Pericardium fibroblast (primary cell): ENCODE results near the gene ECHDC1. TPM values are rescaled to one million over a fixed set of nuclear protein-coding genes. Genes with fewer than 3 reads are reported as not detected.

Experiments used
- total RNA-seq: library from RNA; depleted of rRNA; stranded (reverse); fragments of >200 nt; gene quantifications from 2 replicates; pipeline ENCODE4 v1.2.3, GENCODE V29; 2015

ECHDC1 gene, protein sequence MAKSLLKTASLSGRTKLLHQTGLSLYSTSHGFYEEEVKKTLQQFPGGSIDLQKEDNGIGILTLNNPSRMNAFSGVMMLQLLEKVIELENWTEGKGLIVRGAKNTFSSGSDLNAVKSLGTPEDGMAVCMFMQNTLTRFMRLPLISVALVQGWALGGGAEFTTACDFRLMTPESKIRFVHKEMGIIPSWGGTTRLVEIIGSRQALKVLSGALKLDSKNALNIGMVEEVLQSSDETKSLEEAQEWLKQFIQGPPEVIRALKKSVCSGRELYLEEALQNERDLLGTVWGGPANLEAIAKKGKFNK
- total RNA-seq: 47.8 and 57.2 TPM in 2 replicates

DNA sequence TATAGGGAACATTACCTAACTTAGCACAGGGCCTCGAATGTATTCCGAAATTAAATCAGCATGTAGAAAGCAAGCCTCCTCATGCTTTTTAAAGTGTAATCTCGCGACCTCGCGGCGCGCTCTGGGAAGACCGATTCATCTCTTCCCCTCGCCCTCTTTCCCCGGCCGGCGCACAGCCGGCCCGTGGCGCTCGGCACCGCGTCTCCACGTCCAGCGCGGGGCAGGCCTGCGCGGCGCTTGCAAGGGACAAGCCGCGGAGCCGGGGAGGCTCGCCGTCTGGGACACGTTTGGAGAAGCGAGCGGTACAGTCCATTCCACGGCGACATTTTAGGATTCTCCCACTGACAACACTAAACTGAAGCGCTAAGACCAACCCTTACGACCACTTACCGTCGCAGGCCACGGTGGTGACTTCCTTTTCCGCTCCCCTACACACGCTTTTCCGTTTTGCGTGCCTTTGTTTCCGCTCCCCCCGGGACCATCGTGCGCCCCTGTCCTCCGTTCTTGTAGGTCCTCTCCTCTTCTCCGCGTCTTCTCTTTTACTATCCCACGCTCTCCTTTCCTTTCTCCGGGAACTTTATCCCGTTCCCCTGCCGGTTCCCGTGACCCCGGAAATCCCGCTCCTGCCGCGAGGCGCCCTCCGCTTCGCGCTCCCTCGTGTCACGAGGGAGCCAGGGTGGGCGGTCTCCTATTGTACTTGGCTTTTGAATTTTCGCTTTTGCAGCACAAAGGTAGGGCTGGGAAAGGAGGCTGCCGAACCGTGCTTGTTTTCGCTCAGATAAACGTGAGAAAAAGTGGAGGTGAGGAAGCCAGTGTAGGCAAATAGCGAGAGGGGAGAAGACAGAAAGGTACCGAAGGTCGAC is at the start of gene ECHDC1:
ECHDC1 (minus strand) TSS at position 664 of the 863 bp plus-strand sequence. CDS start 12,581 bp downstream, outside the sequence.

GRCh38 chr6:127266178-127266891 is 77.1 kb downstream of the ECHDC1 start, which contains the start of gene RNF146:
Gene RNF146 (plus strand): TSS chr6:127266864. CDS start chr6:127280339, 13,475 bp downstream.

Other genes starting within 250 kb of the ECHDC1 start
- 0.47 and 1.5 TPM in 2 replicates for gene RSPO3, start 224.9 kb downstream of the ECHDC1 start, total RNA-seq
- gene RNF146, start 76.7 kb downstream of the ECHDC1 start, total RNA-seq: 28.3 and 28.7 TPM in 2 replicates
- 1.4 and 1.9 TPM in 2 replicates for gene KIAA0408, start 115.8 kb upstream of the ECHDC1 start, total RNA-seq
- 0.35 TPM in 1 of 2 replicates, not detected in the other for gene C6orf58, start 233.6 kb upstream of the ECHDC1 start, total RNA-seq